BLaER1 (cell line): Measurements from ENCODE around the gene SLC6A19.

Source experiments
- H3K27ac ChIP-seq: shearing (Covaris generic); formaldehyde crosslinking; 2 replicates; pipeline ENCODE4 v1.8.1; 2022
- H3K27me3 ChIP-seq: shearing (Covaris generic); formaldehyde crosslinking; 2 replicates; pipeline ENCODE4 v1.8.1; 2022
- H3K36me3 ChIP-seq: shearing (Covaris generic); formaldehyde crosslinking; 2 replicates; pipeline ENCODE4 v1.8.1; 2022
- H3K4me1 ChIP-seq: shearing (Covaris generic); formaldehyde crosslinking; 2 replicates; pipeline ENCODE4 v1.8.1; 2022
- H3K4me2 ChIP-seq: shearing (Covaris generic); formaldehyde crosslinking; 2 replicates; pipeline ENCODE4 v1.8.1; 2022
- H3K4me3 ChIP-seq: shearing (Covaris generic); formaldehyde crosslinking; 2 replicates; pipeline ENCODE4 v1.8.1; 2022
- H3K9ac ChIP-seq: shearing (Covaris generic); formaldehyde crosslinking; 2 replicates; pipeline ENCODE4 v1.8.1; 2022
- H3K9me3 ChIP-seq: shearing (Covaris generic); formaldehyde crosslinking; 2 replicates; pipeline ENCODE4 v1.8.1; 2022
- H4K20me1 ChIP-seq: shearing (Covaris generic); formaldehyde crosslinking; 2 replicates; pipeline ENCODE4 v1.8.1; 2022
- Cebpa-rat ChIP-seq: shearing (Covaris generic); IDR thresholded peaks from 2 replicates; pipeline ENCODE4 v1.8.1; 2022

Gene SLC6A19

GRCh38 chr5:1211701-1212100, 10.3 kb downstream of the SLC6A19 start:
- Histone ChIP-seq H3K4me3 (no peak overlapping the region), H3K27ac (no peak overlapping the region), H3K27me3 (peaks cover 4% of the 10 kb centered on the region; the same call in 1 of the 2 replicates), H3K4me2 (no peak overlapping the region), H3K9ac (no peak overlapping the region), H3K9me3 (peaks cover 12% of the 10 kb centered on the region), H4K20me1 (peaks cover 5% of the 10 kb centered on the region; the same call in 1 of the 2 replicates), H3K4me1 (peaks cover 9% of the 10 kb centered on the region), H3K36me3 (no peaks in the 10 kb centered on the region)
- TF ChIP-seq Cebpa-rat: no peak

GRCh38 chr5:1212271-1212670, 10.9 kb downstream of the SLC6A19 start:
- TF ChIP-seq Cebpa-rat: no peak
- Histone ChIP-seq H3K27me3 (no peaks in the 10 kb centered on the region), H3K4me1 (peaks cover 9% of the 10 kb centered on the region)

GRCh38 chr5:1212881-1213280, 11.5 kb downstream of the SLC6A19 start:
- Histone ChIP-seq H3K27me3 (no peaks in the 10 kb centered on the region), H4K20me1 (no peaks in the 10 kb centered on the region), H3K4me2 (no peak overlapping the region), H3K9me3 (peaks cover 12% of the 10 kb centered on the region), H3K4me3 (no peak overlapping the region), H3K4me1 (peaks cover 9% of the 10 kb centered on the region), H3K9ac (no peak overlapping the region), H3K36me3 (no peaks in the 10 kb centered on the region), H3K27ac (no peak overlapping the region)
- TF ChIP-seq Cebpa-rat: no peak

More at GRCh38 chr5:1212271-1212670, 10.9 kb downstream of the SLC6A19 start:
- Histone ChIP-seq H3K27ac (no peak overlapping the region), H3K9me3 (peaks cover 12% of the 10 kb centered on the region), H4K20me1 (no peaks in the 10 kb centered on the region), H3K4me2 (no peak overlapping the region), H3K4me3 (no peak overlapping the region), H3K9ac (no peak overlapping the region), H3K36me3 (no peaks in the 10 kb centered on the region)

GRCh38 chr5:1213508-1214162, 12.2 kb downstream of the SLC6A19 start:
- Histone ChIP-seq H4K20me1 (no peaks in the 10 kb centered on the region), H3K36me3 (no peaks in the 10 kb centered on the region), H3K9ac (no peak overlapping the region), H3K27me3 (no peaks in the 10 kb centered on the region), H3K27ac (no peak overlapping the region), H3K4me2 (no peak overlapping the region), H3K4me3 (no peak overlapping the region), H3K4me1 (peaks cover 9% of the 10 kb centered on the region), H3K9me3 (peaks cover 12% of the 10 kb centered on the region)
- TF ChIP-seq Cebpa-rat: no peak

GRCh38 chr5:1214163-1214935, 13.0 kb downstream of the SLC6A19 start:
- H3K9ac ChIP-seq: no peak overlapping the region
- H3K36me3 ChIP-seq: no peaks in the 10 kb centered on the region
- no peak overlapping the region for H3K4me3 ChIP-seq
- H3K9me3 ChIP-seq: peaks cover 12% of the 10 kb centered on the region
- peaks cover 9% of the 10 kb centered on the region for H3K4me1 ChIP-seq
- no peak overlapping the region for H3K4me2 ChIP-seq
- no peaks in the 10 kb centered on the region for H3K27me3 ChIP-seq
- H4K20me1 ChIP-seq: no peaks in the 10 kb centered on the region
- H3K27ac ChIP-seq: no peak overlapping the region
- TF ChIP-seq Cebpa-rat: no peak

DNA sequence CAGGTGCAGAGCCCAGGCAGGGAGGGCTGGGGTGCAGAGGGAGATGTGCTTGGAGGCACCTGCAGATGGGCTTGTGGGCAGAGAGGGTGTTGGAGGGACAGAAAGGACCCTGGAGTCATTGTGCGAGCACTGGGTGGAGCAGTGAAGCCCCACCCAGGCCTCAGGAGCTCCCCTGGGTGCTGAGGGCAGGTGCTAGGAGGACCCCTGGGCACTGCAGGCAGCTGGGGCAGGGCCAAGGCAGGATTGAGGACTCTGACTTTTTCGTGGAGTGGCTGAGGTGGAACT, 13.5 kb downstream of the SLC6A19 start:
- Histone ChIP-seq H3K9me3 (peaks cover 12% of the 10 kb centered on the region), H3K4me3 (no peak overlapping the region), H3K9ac (no peak overlapping the region), H3K36me3 (no peaks in the 10 kb centered on the region), H4K20me1 (no peaks in the 10 kb centered on the region), H3K27me3 (no peaks in the 10 kb centered on the region), H3K4me2 (peak overlapping the region; percentile 61), H3K27ac (0 out of 2 replicates have a peak overlapping the region, but pooled peaks have one; percentile 22), H3K4me1 (peaks cover 9% of the 10 kb centered on the region)
- TF ChIP-seq Cebpa-rat: no peak

GRCh38 chr5:1215320-1216096, 14.1 kb downstream of the SLC6A19 start:
- H3K9ac ChIP-seq: no peak overlapping the region
- H3K36me3 ChIP-seq: no peaks in the 10 kb centered on the region
- no peaks in the 10 kb centered on the region for H4K20me1 ChIP-seq
- no peak for TF ChIP-seq Cebpa-rat
- peak overlapping the region; percentile 61 for H3K4me2 ChIP-seq
- H3K4me1 ChIP-seq: peaks cover 9% of the 10 kb centered on the region
- no peaks in the 10 kb centered on the region for H3K27me3 ChIP-seq
- 0 out of 2 replicates have a peak overlapping the region, but pooled peaks have one; percentile 22 for H3K27ac ChIP-seq
- peaks cover 12% of the 10 kb centered on the region for H3K9me3 ChIP-seq
- no peak overlapping the region for H3K4me3 ChIP-seq

DNA sequence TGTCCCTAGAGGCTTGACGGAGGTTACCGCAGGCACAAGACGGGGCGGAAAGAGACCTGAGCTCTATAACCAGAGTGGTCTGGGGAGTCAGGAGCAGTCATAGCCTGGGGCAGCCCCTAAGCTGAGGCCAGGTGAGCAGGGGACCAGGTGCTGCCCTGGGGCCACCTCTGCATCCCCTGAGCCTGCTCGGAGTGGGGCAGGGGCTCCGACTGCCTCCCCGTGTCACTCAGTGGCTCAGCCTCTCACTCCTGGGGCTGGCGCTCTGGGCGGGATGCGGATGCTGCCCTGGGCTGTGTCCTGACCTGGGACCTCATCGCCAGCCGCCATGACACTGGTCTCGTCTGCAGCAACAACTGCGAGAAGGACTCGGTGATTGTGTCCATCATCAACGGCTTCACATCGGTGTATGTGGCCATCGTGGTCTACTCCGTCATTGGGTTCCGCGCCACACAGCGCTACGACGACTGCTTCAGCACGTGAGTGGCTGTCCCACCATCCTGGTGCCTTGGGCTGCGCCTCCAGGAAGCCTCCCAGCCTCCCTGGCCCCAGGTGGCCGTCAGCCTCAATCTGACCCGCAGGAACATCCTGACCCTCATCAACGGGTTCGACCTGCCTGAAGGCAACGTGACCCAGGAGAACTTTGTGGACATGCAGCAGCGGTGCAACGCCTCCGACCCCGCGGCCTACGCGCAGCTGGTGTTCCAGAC, 15.0 kb downstream of the SLC6A19 start:
- no peak overlapping the region for H3K27ac ChIP-seq
- peaks cover 12% of the 10 kb centered on the region for H3K9me3 ChIP-seq
- H3K4me3 ChIP-seq: no peak overlapping the region
- no peak overlapping the region for H3K4me2 ChIP-seq
- H3K9ac ChIP-seq: no peak overlapping the region
- H4K20me1 ChIP-seq: no peaks in the 10 kb centered on the region
- no peak for TF ChIP-seq Cebpa-rat
- H3K4me1 ChIP-seq: peaks cover 9% of the 10 kb centered on the region
- H3K36me3 ChIP-seq: no peaks in the 10 kb centered on the region
- H3K27me3 ChIP-seq: no peaks in the 10 kb centered on the region

GRCh38 chr5:1216918-1217295, 15.5 kb downstream of the SLC6A19 start:
- H3K4me3 ChIP-seq: no peak overlapping the region
- no peaks in the 10 kb centered on the region for H3K27me3 ChIP-seq
- no peak overlapping the region for H3K9ac ChIP-seq
- no peak overlapping the region for H3K27ac ChIP-seq
- H3K36me3 ChIP-seq: no peaks in the 10 kb centered on the region
- peaks cover 12% of the 10 kb centered on the region for H3K9me3 ChIP-seq
- no peak for TF ChIP-seq Cebpa-rat
- H3K4me2 ChIP-seq: no peak overlapping the region
- H3K4me1 ChIP-seq: peaks cover 9% of the 10 kb centered on the region
- H4K20me1 ChIP-seq: no peaks in the 10 kb centered on the region
